Stimulated activated effector memory CD8-positive, alpha-beta T cell treated with anti-CD3 and anti-CD28 coated beads, Interleukin-12 subunit alpha, Interleukin-12 subunit beta, amount 100 ng/mL, for 72 hours (primary cell): ENCODE measurements around the gene ZNF609.

ENCODE experiments used
- ATAC-seq: fragments of 150-1000 bp; cut with Tn5 transposase; 2 replicates; pipeline ENCODE4 v1.10.0; 2021
- DNase-seq, 2 donors: peaks; one replicate each; pipeline ENCODE4 v3.0.0; 2021 to 2022; ENCODE audit warnings: low spot score in 2 of 2
- H3K27ac Mint-ChIP-seq: one replicate; pipeline ENCODE4 v1.8.0; 2022; ENCODE audit warnings: mild to moderate bottlenecking, mixed read lengths
- H3K36me3 Mint-ChIP-seq: one replicate; pipeline ENCODE4 v1.8.0; 2022; ENCODE audit warnings: mild to moderate bottlenecking, mixed read lengths
- H3K4me1 Mint-ChIP-seq: one replicate; pipeline ENCODE4 v1.8.0; 2022; ENCODE audit warnings: mixed read lengths
- H3K4me3 Mint-ChIP-seq: one replicate; pipeline ENCODE4 v1.8.0; 2022; ENCODE audit warnings: mild to moderate bottlenecking, mixed read lengths
- H3K9me3 Mint-ChIP-seq: one replicate; pipeline ENCODE4 v1.8.0; 2022; ENCODE audit warnings: mixed read lengths

The ZNF609 gene

DNA sequence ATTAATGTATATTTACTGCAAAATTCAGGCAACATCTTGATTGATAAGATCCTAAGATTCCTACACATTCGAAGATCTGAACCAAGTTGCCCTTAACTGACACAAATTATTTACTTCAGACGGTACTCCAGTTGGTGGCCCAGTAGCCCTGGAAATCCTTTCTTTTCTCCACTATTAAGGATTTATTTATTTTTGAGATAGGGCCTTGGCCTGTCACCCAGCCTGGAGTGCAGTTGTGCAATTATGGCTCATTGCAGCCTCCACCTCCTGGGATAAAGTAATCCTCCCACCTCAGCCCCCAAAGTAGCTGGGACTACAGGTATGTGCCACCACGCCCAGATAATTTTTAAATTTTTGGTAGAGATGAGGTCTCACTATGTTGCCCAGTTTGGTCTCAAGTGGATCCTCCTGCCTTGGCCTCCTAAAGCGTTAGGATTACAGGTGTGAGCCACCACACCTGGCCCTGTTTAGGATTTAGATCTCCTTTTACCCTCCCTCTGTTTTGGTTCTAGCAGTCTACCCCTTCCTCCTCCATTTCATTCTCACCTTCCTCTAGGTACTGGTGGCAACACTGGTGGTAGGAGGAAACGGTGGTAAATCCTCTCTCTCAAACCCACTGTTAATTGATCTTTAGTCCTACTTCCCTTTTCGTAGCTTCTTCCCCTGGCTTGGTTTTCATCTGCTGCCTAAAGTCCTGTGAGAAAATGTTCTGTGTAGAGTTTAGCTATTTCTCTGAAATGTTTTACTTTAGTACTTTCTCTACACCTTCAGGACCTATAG, 12.7 kb upstream of the ZNF609 start:
- ATAC-seq (no peak), DNase-seq (no peak)
- Mint-ChIP-seq H3K27ac (peak overlapping the region; percentile 72), H3K4me1 (peaks cover 32% of the 10 kb centered on the region), H3K4me3 (no peak overlapping the region), H3K9me3 (no peaks in the 10 kb centered on the region), H3K36me3 (peaks cover 59% of the 10 kb centered on the region)

DNA sequence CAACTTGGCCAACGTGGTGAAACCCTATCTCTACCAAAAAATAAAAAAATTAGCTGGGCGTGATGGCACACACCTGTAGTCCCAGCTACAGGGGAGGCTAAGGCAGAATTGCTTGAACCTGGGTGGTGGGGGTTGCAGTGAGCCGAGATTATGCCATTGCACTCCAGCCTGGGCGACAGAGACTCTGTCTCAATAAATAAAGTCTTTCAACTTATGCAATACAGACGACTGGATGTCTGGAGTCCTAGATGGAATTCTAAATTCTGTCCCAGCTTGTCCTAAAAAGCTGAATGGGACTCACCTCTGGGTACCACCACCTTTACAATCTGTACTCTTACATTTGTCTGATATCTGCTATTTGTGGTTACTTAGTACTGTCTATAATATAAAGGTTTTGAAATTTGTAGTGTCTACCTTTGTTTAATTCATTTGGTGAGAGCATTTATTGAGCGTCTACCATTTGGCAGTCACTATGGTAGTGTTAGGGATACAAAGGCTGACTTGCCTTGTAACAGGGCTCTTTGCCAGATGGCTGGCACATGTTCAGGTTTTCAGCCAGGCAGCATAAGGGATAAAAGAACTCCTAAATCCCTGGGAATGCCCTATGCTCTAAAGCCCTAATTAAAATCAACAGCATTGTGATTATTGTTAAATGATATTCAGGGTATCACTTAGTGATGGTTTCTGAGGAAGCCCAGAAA, 7.2 kb upstream of the ZNF609 start:
- H3K4me3 Mint-ChIP-seq, result no peak overlapping the region
- DNase-seq (no peak), ATAC-seq (no peak)
- no peak overlapping the region for H3K27ac Mint-ChIP-seq
- H3K36me3 Mint-ChIP-seq, result peaks cover 32% of the 10 kb centered on the region
- peaks cover 2% of the 10 kb centered on the region for H3K4me1 Mint-ChIP-seq
- H3K9me3 Mint-ChIP-seq, result no peaks in the 10 kb centered on the region

DNA sequence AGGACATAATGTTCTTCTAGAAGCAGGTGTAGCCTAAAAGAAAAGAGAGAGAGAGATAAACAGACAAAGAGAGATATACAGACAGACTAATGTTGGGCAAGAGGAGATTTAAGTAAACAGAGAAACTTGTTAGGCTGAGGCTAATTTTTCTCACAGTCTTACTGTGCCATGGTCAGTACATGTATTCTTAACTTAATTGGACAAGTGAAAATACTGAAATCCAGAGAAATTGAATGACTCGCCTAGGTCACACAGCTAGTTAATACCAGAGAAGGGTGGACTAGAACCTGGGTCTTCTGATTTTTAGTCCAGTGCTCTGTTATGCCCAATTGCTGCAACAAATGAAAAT, 6.7 kb upstream of the ZNF609 start:
- Mint-ChIP-seq H3K4me3 (no peak overlapping the region), H3K4me1 (no peaks in the 10 kb centered on the region), H3K36me3 (peaks cover 27% of the 10 kb centered on the region), H3K9me3 (no peaks in the 10 kb centered on the region), H3K27ac (peak overlapping the region; percentile 30)
- DNase-seq, result no peak
- no peak for ATAC-seq

DNA sequence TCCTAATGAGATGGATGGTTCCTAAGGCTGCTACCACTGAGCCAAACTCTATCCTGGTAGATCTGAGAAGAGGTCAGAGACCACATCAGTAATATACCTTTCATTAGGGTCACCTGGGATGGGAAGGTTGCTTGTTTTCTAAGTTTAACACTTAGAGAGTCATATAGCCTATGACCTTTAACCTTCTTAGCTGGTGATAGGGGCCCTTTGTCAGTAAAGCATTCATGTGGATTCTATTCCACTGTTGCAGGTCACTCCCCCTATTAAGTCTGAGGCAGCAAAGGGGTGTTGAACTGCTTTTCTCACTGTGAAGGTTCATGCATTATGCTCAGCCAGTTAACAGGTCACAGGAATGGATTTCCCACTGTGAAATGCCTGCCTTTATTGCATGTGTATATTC, 6.1 kb upstream of the ZNF609 start:
- H3K4me3 Mint-ChIP-seq, result no peak overlapping the region
- no peak for ATAC-seq
- H3K27ac Mint-ChIP-seq, result peak overlapping the region; percentile 30
- no peak for DNase-seq
- H3K9me3 Mint-ChIP-seq, result no peaks in the 10 kb centered on the region
- H3K4me1 Mint-ChIP-seq, result peaks cover under 1% of the 10 kb centered on the region
- peaks cover 20% of the 10 kb centered on the region for H3K36me3 Mint-ChIP-seq

DNA sequence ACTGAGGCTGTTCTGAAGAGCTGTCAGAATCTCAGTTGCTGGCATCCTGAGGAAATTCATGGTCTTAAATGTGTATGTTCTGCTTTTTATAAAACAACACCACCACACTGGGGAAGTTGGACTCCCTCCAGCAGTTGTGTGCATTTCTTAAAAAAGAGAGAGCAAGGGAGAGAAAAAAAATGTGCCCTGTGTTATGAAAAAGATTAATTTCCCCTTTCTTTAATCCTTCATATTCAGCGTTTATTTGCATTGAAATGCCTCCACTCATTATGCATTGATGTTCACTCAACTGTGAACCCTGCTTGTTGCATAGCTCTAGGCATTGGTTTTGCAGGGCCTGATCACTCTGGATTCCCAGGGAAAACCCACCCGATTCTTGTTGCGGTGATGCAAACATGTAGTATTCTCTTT, 4.4 kb upstream of the ZNF609 start:
- ATAC-seq, result no peak
- Mint-ChIP-seq H3K9me3 (no peaks in the 10 kb centered on the region), H3K4me1 (peaks cover 11% of the 10 kb centered on the region), H3K27ac (peak overlapping the region; percentile 36), H3K36me3 (peaks cover 29% of the 10 kb centered on the region), H3K4me3 (no peak overlapping the region)
- DNase-seq, result no peak

DNA sequence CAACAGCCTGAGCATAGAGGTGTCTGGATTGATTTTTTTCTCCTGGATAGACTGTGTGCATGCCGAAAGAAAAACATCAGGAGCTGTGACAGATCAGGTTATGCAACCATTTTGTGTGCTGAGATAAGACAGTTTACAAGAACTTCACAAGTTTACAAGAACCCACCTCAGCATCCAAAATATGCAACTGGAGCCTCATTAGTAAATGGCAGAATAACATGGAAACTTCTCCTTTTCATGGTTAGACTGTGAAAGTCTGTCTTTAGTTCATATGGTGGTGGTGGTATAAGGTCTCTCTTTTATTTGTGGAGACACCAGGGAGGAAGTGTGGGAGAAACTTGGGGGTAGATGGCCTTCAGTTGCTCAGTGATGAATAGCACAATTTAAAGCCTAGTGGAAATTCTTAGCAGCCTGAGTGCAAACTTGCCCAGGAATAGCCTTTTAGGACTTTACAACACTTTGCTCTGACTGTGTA, 3.7 kb upstream of the ZNF609 start:
- H3K4me1 Mint-ChIP-seq, result peaks cover 18% of the 10 kb centered on the region
- no peak for DNase-seq
- H3K4me3 Mint-ChIP-seq, result no peak overlapping the region
- H3K27ac Mint-ChIP-seq, result peak overlapping the region; percentile 36
- ATAC-seq, result no peak
- H3K9me3 Mint-ChIP-seq, result no peaks in the 10 kb centered on the region
- peaks cover 29% of the 10 kb centered on the region for H3K36me3 Mint-ChIP-seq

DNA sequence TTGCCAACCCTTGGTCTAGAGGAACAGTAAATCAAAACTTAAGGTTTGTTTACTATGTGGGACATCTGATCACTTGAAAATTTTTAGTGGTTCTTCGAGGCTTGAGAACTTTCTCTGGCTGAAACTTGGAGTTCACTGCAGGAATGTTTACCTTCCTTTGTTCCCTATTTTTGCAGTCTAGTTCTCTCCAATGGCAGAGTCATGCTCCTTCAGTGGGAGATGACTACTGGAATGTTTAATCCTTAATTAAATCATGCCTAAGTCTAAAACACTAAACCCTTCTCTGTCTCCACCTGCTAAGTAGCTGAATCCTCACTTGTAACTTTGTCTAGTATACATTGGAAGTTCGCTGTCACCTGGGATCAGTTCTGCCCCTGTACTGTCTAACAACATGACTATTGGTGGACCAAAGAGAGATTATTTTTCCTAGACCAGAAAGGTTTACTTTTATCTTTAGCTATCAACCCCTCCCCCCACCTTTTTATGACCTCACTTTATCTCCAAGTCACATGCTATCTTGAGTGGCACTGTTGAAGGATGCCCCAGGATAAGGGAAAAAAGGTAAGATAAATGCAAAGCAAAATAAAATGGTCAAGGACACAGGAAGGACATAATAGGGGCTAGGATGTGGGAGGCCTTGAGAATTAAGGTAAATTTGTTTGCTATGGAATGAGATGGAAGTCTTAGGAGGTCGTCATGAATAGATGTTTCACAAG, 1.2 kb upstream of the ZNF609 start:
- ATAC-seq (no peak), DNase-seq (no peak)
- Mint-ChIP-seq H3K4me1 (peaks cover 26% of the 10 kb centered on the region), H3K36me3 (peaks cover 29% of the 10 kb centered on the region), H3K27ac (peak overlapping the region; percentile 93), H3K4me3 (peak overlapping the region; percentile 79), H3K9me3 (no peaks in the 10 kb centered on the region)

DNA sequence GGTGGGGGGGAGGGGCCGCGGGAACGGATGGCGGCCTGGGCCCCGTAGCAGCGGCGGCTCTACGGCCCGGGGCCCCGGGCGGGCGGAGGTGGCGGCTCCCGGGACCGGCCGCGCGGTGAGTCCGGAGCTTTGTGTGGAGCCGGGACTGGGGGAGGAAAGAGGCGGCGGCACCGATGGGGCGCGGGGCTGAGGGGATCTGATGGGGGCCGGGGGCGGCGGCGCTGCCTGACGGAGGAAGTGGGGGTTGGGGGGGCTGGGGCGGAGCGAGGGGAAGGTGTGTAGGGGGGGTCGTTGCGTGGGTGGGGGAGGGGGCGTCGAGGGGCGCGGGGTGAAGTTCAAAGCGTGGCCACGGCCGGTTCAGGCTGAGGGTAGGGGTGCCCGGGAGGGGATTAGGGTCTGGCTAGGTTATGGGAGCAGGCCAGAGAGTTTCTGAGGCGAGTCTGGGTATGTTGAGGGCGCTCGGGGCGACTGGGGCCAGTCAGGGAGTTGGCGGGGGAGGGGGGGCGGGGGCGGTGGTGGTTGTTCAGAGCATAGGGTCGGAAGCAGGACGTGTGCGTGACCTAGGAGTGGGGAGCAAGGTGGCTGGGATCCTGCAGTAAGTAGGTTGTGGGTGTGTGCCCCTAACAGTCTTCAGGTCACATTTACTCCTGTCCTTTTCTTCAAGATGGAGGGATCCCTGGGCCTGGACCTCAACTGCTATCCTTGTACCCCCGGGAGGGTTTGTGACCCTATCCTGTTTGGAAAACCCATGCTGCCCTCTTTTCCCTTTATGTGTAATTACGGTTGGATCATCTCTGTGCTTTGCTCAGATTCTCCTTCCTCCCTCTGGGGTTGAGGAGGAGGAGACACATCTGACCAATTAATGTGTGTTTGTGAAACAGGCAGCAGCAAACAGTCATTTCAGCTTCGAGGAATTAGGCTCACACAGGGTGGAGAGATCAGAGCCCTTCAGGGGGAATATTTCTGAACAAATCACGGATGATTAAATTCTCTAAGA, 644 bp downstream of the ZNF609 start:
- Mint-ChIP-seq H3K4me1 (peaks cover 36% of the 10 kb centered on the region), H3K36me3 (peaks cover 23% of the 10 kb centered on the region), H3K4me3 (peak overlapping the region; percentile 79), H3K9me3 (no peaks in the 10 kb centered on the region), H3K27ac (peak overlapping the region; percentile 93)
- ATAC-seq (peak; percentile 83), DNase-seq (peak; percentile 26 to 74)

DNA sequence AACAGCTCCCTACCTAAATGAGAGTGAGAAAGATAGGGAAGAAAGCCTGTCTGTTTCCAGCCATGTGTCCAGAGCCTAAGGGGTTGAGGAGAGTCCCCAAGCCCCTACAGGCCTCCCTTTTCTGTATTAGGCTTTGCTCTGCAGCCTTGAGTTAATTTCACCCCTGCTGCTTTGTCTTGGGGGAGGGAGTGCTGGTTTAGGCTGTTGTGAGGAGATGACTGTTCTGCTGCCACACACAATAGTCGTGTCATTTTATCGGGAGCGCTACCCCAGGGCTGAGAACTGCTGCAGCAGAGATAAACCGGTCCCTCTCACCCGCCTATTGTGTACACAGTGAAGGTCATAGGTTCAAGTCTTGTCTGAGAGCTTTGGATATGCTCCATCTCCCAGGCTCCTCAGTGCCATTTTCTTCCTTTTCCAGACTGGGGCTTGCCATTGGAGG, 1.4 kb downstream of the ZNF609 start:
- Mint-ChIP-seq H3K27ac (peak overlapping the region; percentile 93), H3K9me3 (no peaks in the 10 kb centered on the region), H3K4me1 (peaks cover 43% of the 10 kb centered on the region), H3K36me3 (peaks cover 17% of the 10 kb centered on the region), H3K4me3 (peak overlapping the region; percentile 79)
- peak; percentile 75 for ATAC-seq
- no peak for DNase-seq

DNA sequence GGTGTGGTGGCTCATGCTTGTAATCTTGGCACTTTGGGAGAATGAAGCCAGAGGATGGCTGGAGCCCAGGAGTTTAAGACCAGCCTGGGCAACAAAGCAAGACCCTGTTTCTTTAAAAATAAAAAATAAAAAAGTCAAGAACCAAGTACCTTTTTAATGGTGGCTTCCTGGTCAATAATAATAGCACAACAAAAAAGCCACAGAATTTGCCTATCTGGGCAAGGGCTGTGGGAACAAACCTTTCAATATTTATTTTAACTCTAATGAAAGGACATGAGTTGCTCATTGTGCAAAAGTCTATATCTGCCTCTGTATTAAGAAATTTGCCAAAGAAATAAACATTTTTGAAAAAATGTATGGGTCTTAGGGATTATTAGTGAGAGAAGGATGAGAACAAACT, 2.1 kb downstream of the ZNF609 start:
- Mint-ChIP-seq H3K36me3 (peaks cover 17% of the 10 kb centered on the region), H3K4me1 (peaks cover 50% of the 10 kb centered on the region), H3K27ac (peak overlapping the region; percentile 93), H3K9me3 (no peaks in the 10 kb centered on the region), H3K4me3 (peak overlapping the region; percentile 79)
- ATAC-seq (no peak), DNase-seq (no peak)

DNA sequence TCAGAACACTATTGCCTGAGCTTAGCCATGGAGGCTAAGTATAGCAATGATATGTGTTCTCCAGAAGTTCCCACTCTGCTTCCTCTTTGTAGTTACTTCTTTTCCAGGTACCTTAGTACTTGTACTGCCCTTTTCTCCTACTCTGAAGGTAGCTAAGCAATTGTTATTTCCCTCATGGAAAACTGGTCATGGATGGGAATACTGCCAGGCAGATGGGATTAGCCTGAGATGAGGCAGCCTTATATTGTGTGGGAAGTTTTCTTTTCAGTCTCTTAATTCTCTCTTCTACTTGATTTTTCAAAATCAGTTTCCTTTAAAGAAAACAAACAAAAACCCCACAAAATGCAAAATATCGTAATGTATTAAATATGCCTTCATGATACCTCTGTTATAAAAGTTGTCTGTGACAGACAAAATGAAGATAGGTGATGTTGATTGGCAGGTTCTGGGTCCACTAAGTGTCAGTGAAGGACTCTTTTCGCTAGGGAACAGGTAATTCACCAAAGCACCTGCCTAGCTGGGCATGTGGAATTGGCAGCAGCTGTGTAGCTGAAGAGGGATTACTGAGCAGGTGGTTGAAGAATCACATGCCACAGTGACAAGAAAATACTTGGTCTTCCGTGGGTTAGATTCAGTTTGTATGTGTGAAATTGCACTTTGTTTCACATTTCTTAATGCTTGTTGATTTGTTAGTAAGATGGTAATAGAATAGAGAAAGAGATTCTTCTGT, 4.1 kb downstream of the ZNF609 start:
- Mint-ChIP-seq H3K9me3 (no peaks in the 10 kb centered on the region), H3K27ac (peak overlapping the region; percentile 35), H3K4me1 (peaks cover 57% of the 10 kb centered on the region), H3K4me3 (no peak overlapping the region), H3K36me3 (peaks cover 37% of the 10 kb centered on the region)
- DNase-seq (no peak), ATAC-seq (no peak)

DNA sequence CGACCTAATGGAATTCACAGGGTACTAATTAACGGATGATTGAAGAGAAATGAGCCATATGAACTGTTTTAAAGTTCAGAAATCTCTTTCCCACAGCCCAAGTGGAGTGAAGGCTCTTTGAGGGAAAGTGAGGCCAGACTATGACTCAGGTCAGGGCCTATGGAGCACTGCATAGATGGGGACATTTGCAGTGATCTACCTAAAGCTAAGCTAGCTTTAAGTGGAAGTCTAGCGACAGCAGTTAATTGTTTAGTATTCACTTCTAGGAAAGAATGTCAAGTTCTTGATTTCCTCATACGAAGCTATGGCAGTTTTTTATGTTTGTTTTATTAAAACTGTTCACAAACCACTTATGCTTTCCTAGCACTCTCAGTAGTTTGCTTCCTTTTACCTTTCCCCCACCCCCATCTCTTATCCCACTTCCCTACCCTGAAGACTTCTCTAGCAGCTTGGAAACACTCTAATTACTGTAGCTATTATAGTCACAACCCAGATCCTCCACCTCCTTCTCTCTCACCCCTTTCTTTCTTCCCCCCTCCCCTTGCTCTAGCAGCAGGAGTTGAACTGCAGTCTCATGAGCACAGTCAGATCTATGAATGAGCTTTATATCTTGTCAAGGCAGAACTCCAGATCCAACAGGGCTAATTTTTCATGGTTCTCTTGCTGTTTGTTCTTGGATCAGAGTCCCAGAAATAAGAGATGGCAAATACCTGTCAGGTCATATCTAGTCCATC, 6.2 kb downstream of the ZNF609 start:
- no peak overlapping the region for H3K4me3 Mint-ChIP-seq
- H3K27ac Mint-ChIP-seq, result peak overlapping the region; percentile 90
- DNase-seq (no peak), ATAC-seq (no peak)
- no peaks in the 10 kb centered on the region for H3K9me3 Mint-ChIP-seq
- H3K4me1 Mint-ChIP-seq, result peaks cover 43% of the 10 kb centered on the region
- H3K36me3 Mint-ChIP-seq, result peaks cover 31% of the 10 kb centered on the region

DNA sequence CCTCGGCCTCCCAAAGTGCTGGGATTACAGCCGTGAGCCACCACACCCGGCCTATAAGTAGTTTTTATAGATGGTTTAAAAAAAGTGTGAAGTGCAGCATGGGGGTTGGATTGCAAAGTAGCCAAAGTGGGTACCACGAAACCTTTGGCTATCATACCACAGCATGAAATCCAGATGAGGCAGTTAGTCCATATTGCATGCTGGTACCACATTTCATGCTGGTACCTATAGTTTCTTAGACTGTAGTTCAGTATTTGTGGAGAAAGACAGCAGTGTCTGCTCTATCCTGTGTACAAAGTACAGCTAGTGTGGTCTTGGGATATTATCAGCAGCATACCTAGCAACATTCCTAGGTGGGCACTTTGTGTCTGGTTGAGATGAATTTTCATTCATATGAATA, 11.8 kb downstream of the ZNF609 start:
- H3K4me3 Mint-ChIP-seq, result no peak overlapping the region
- no peaks in the 10 kb centered on the region for H3K9me3 Mint-ChIP-seq
- ATAC-seq (no peak), DNase-seq (no peak)
- peaks cover 31% of the 10 kb centered on the region for H3K4me1 Mint-ChIP-seq
- H3K36me3 Mint-ChIP-seq, result peaks cover 35% of the 10 kb centered on the region
- no peak overlapping the region for H3K27ac Mint-ChIP-seq
